ENCODE data around the gene ADGRG3.

Gene ADGRG3

GRCh38 chr16:57640612-57641011 is 27.5 kb upstream of the ADGRG3 start:
- in situ Hi-C loops (cut with MboI; ENCODE audit: low pct_unique_long_range_greater_than_20kb, low sequenced_read_pairs, unreplicated experiment) = no loop called here
- no peak for TF ChIP-seq CTCF (IDR thresholded peaks at IDR 0.05; ENCODE audit: extremely low read depth, insufficient read depth, missing control alignments)
- no peak for DNase-seq (ENCODE audit: low spot score)

- no peak for DNase-seq (ENCODE audit: low spot score)
- in situ Hi-C loops (cut with MboI; ENCODE audit: low pct_unique_long_range_greater_than_20kb, low sequenced_read_pairs, unreplicated experiment) = no loop called here
- no peak for TF ChIP-seq CTCF (IDR thresholded peaks at IDR 0.05; ENCODE audit: extremely low read depth, insufficient read depth, missing control alignments)
Observed at GRCh38 chr16:57642160-57643135, 25.7 kb upstream of the ADGRG3 start.

- no peak for DNase-seq (ENCODE audit: low spot score)
- in situ Hi-C loops (cut with MboI; ENCODE audit: low pct_unique_long_range_greater_than_20kb, low sequenced_read_pairs, unreplicated experiment) = no loop called here
- no peak for TF ChIP-seq CTCF (IDR thresholded peaks at IDR 0.05; ENCODE audit: extremely low read depth, insufficient read depth, missing control alignments)
Observed at GRCh38 chr16:57643147-57643874, 24.8 kb upstream of the ADGRG3 start.

GRCh38 chr16:57643910-57644309 is 24.2 kb upstream of the ADGRG3 start:
- in situ Hi-C loops (cut with MboI; ENCODE audit: low pct_unique_long_range_greater_than_20kb, low sequenced_read_pairs, unreplicated experiment) = no loop called here
- DNase-seq (ENCODE audit: low spot score) = no peak
- no peak for TF ChIP-seq CTCF (IDR thresholded peaks at IDR 0.05; ENCODE audit: extremely low read depth, insufficient read depth, missing control alignments)

GRCh38 chr16:57644383-57645014 is 23.6 kb upstream of the ADGRG3 start:
- TF ChIP-seq CTCF (IDR thresholded peaks at IDR 0.05; ENCODE audit: extremely low read depth, insufficient read depth, missing control alignments) = no peak
- DNase-seq (ENCODE audit: low spot score) = no peak
- in situ Hi-C loops (cut with MboI; ENCODE audit: low pct_unique_long_range_greater_than_20kb, low sequenced_read_pairs, unreplicated experiment) = loop anchor here (5.0 kb wide), 1 partner anchor 57 kb away; no protein-coding TSS in a partner anchor

GRCh38 chr16:57645169-57645568 is 22.9 kb upstream of the ADGRG3 start:
- no peak for DNase-seq (ENCODE audit: low spot score)
- in situ Hi-C loops (cut with MboI; ENCODE audit: low pct_unique_long_range_greater_than_20kb, low sequenced_read_pairs, unreplicated experiment) = loop anchor here (5.0 kb wide), 1 partner anchor 58 kb away; no protein-coding TSS in a partner anchor
- no peak for TF ChIP-seq CTCF (IDR thresholded peaks at IDR 0.05; ENCODE audit: extremely low read depth, insufficient read depth, missing control alignments)
